ENCODE data around the gene CPNE4.

CPNE4 gene

GRCh38 chr3:131728898-131729642, 305.7 kb downstream of the CPNE4 start:
- WGBS, 2 experiments (ENCODE audit: insufficient coverage in 2 of 2), result 94% methylated on average over 2 of the region's 3 CpGs; no CpG with 5 or more reads in 1 of the 2 experiments
- no peak overlapping the region for H3K27ac ChIP-seq (ENCODE audit: low read depth, low read length, severe bottlenecking)

GRCh38 chr3:131725414-131725813, 309.4 kb downstream of the CPNE4 start:
- Histone ChIP-seq H3K36me3 (ENCODE audit: control insufficient read depth, insufficient read depth, low read length) (no peaks in the 10 kb centered on the region), H3K4me1 (ENCODE audit: control insufficient read depth, insufficient read depth, low read length, poor library complexity, severe bottlenecking) (no peaks in the 10 kb centered on the region), H3K9me3 (ENCODE audit: control insufficient read depth, low read length) (no peaks in the 10 kb centered on the region), H3K27ac (ENCODE audit: low read depth, low read length, severe bottlenecking) (no peak overlapping the region), H3K4me3 (ENCODE audit: extremely low read depth, insufficient read depth, low read length, poor library complexity, severe bottlenecking) (no peak overlapping the region)

More at GRCh38 chr3:131728898-131729642, 305.7 kb downstream of the CPNE4 start:
- Histone ChIP-seq H3K36me3 (ENCODE audit: control insufficient read depth, insufficient read depth, low read length) (no peaks in the 10 kb centered on the region), H3K4me3 (ENCODE audit: extremely low read depth, insufficient read depth, low read length, poor library complexity, severe bottlenecking) (no peak overlapping the region), H3K4me1 (ENCODE audit: control insufficient read depth, insufficient read depth, low read length, poor library complexity, severe bottlenecking) (no peaks in the 10 kb centered on the region), H3K9me3 (ENCODE audit: control insufficient read depth, low read length) (no peaks in the 10 kb centered on the region)

GRCh38 chr3:131723343-131723742, 311.5 kb downstream of the CPNE4 start:
- H3K4me3 ChIP-seq (ENCODE audit: extremely low read depth, insufficient read depth, low read length, poor library complexity, severe bottlenecking), result no peak overlapping the region

GRCh38 chr3:131717493-131717892, 317.3 kb downstream of the CPNE4 start:
- no peaks in the 10 kb centered on the region for H3K36me3 ChIP-seq (ENCODE audit: control insufficient read depth, insufficient read depth, low read length)
- WGBS, 2 experiments (ENCODE audit: insufficient coverage in 2 of 2), result 75 to 81% methylated on average over 6 to 7 of the region's 7 CpGs
- no peak overlapping the region for H3K4me3 ChIP-seq (ENCODE audit: extremely low read depth, insufficient read depth, low read length, poor library complexity, severe bottlenecking)
- H3K9me3 ChIP-seq (ENCODE audit: control insufficient read depth, low read length), result no peaks in the 10 kb centered on the region
- H3K4me1 ChIP-seq (ENCODE audit: control insufficient read depth, insufficient read depth, low read length, poor library complexity, severe bottlenecking), result no peaks in the 10 kb centered on the region
- no peak overlapping the region for H3K27ac ChIP-seq (ENCODE audit: low read depth, low read length, severe bottlenecking)

More at GRCh38 chr3:131723343-131723742, 311.5 kb downstream of the CPNE4 start:
- Histone ChIP-seq H3K27ac (ENCODE audit: low read depth, low read length, severe bottlenecking) (no peak overlapping the region), H3K36me3 (ENCODE audit: control insufficient read depth, insufficient read depth, low read length) (no peaks in the 10 kb centered on the region), H3K9me3 (ENCODE audit: control insufficient read depth, low read length) (no peaks in the 10 kb centered on the region), H3K4me1 (ENCODE audit: control insufficient read depth, insufficient read depth, low read length, poor library complexity, severe bottlenecking) (no peaks in the 10 kb centered on the region)
- WGBS, 2 experiments (ENCODE audit: insufficient coverage in 2 of 2), result 80 to 94% methylated on average over 1 to 3 of the region's 5 CpGs

GRCh38 chr3:131716943-131717342, 317.9 kb downstream of the CPNE4 start:
- H3K9me3 ChIP-seq (ENCODE audit: control insufficient read depth, low read length), result no peaks in the 10 kb centered on the region
- no peak overlapping the region for H3K4me3 ChIP-seq (ENCODE audit: extremely low read depth, insufficient read depth, low read length, poor library complexity, severe bottlenecking)
- no peaks in the 10 kb centered on the region for H3K4me1 ChIP-seq (ENCODE audit: control insufficient read depth, insufficient read depth, low read length, poor library complexity, severe bottlenecking)
- WGBS, 2 experiments (ENCODE audit: insufficient coverage in 2 of 2), result no CpG with 5 or more reads among the region's 4 CpGs
- no peak overlapping the region for H3K27ac ChIP-seq (ENCODE audit: low read depth, low read length, severe bottlenecking)
- no peaks in the 10 kb centered on the region for H3K36me3 ChIP-seq (ENCODE audit: control insufficient read depth, insufficient read depth, low read length)

- no peak overlapping the region for H3K27ac ChIP-seq (ENCODE audit: low read depth, low read length, severe bottlenecking)
- H3K4me3 ChIP-seq (ENCODE audit: extremely low read depth, insufficient read depth, low read length, poor library complexity, severe bottlenecking), result no peak overlapping the region
- no peaks in the 10 kb centered on the region for H3K36me3 ChIP-seq (ENCODE audit: control insufficient read depth, insufficient read depth, low read length)
- WGBS, 2 experiments (ENCODE audit: insufficient coverage in 2 of 2), result no CpG with 5 or more reads among the region's 1 CpG
- H3K4me1 ChIP-seq (ENCODE audit: control insufficient read depth, insufficient read depth, low read length, poor library complexity, severe bottlenecking), result no peaks in the 10 kb centered on the region
- H3K9me3 ChIP-seq (ENCODE audit: control insufficient read depth, low read length), result no peaks in the 10 kb centered on the region
Measured at GRCh38 chr3:131716007-131716406, 318.8 kb downstream of the CPNE4 start.

- Histone ChIP-seq H3K36me3 (ENCODE audit: control insufficient read depth, insufficient read depth, low read length) (no peaks in the 10 kb centered on the region), H3K4me1 (ENCODE audit: control insufficient read depth, insufficient read depth, low read length, poor library complexity, severe bottlenecking) (no peaks in the 10 kb centered on the region), H3K27ac (ENCODE audit: low read depth, low read length, severe bottlenecking) (no peak overlapping the region), H3K4me3 (ENCODE audit: extremely low read depth, insufficient read depth, low read length, poor library complexity, severe bottlenecking) (no peak overlapping the region), H3K9me3 (ENCODE audit: control insufficient read depth, low read length) (no peaks in the 10 kb centered on the region)
- no CpG with 5 or more reads among the region's 1 CpG for WGBS, 2 experiments (ENCODE audit: insufficient coverage in 2 of 2)
Measured at GRCh38 chr3:131714585-131715220, 320.1 kb downstream of the CPNE4 start.

- Histone ChIP-seq H3K4me3 (ENCODE audit: extremely low read depth, insufficient read depth, low read length, poor library complexity, severe bottlenecking) (no peak overlapping the region), H3K27ac (ENCODE audit: low read depth, low read length, severe bottlenecking) (no peak overlapping the region), H3K4me1 (ENCODE audit: control insufficient read depth, insufficient read depth, low read length, poor library complexity, severe bottlenecking) (no peaks in the 10 kb centered on the region), H3K9me3 (ENCODE audit: control insufficient read depth, low read length) (peaks cover 4% of the 10 kb centered on the region), H3K36me3 (ENCODE audit: control insufficient read depth, insufficient read depth, low read length) (no peaks in the 10 kb centered on the region)
- 86 to 89% methylated on average over 1 to 3 of the region's 3 CpGs for whole genome bisulfite sequencing, 2 experiments (ENCODE audit: insufficient coverage in 2 of 2)
Measured at GRCh38 chr3:131713416-131714123, 321.2 kb downstream of the CPNE4 start.

GRCh38 chr3:131712662-131713061, 322.2 kb downstream of the CPNE4 start:
- Histone ChIP-seq H3K4me3 (ENCODE audit: extremely low read depth, insufficient read depth, low read length, poor library complexity, severe bottlenecking) (no peak overlapping the region), H3K9me3 (ENCODE audit: control insufficient read depth, low read length) (peaks cover 4% of the 10 kb centered on the region)
- 87 to 88% methylated on average over 3 of the region's 3 CpGs for WGBS, 2 experiments (ENCODE audit: insufficient coverage in 2 of 2)

GRCh38 chr3:131711114-131711768, 323.6 kb downstream of the CPNE4 start:
- Histone ChIP-seq H3K9me3 (ENCODE audit: control insufficient read depth, low read length) (peaks cover 4% of the 10 kb centered on the region), H3K4me3 (ENCODE audit: extremely low read depth, insufficient read depth, low read length, poor library complexity, severe bottlenecking) (no peak overlapping the region), H3K4me1 (ENCODE audit: control insufficient read depth, insufficient read depth, low read length, poor library complexity, severe bottlenecking) (no peaks in the 10 kb centered on the region), H3K36me3 (ENCODE audit: control insufficient read depth, insufficient read depth, low read length) (no peaks in the 10 kb centered on the region), H3K27ac (ENCODE audit: low read depth, low read length, severe bottlenecking) (no peak overlapping the region)
- WGBS, 2 experiments (ENCODE audit: insufficient coverage in 2 of 2), result 71 to 72% methylated on average over 4 of the region's 7 CpGs

More at GRCh38 chr3:131712662-131713061, 322.2 kb downstream of the CPNE4 start:
- H3K27ac ChIP-seq (ENCODE audit: low read depth, low read length, severe bottlenecking), result no peak overlapping the region
- H3K4me1 ChIP-seq (ENCODE audit: control insufficient read depth, insufficient read depth, low read length, poor library complexity, severe bottlenecking), result no peaks in the 10 kb centered on the region
- no peaks in the 10 kb centered on the region for H3K36me3 ChIP-seq (ENCODE audit: control insufficient read depth, insufficient read depth, low read length)
